Testis (tissue), 2 donors: Measurements from ENCODE around the gene PPP1R3E.

ENCODE experiments used
- CTCF ChIP-seq, 3 experiments: fragments of 450-650 bp in 2 of 3; fragments of 200-600 bp in 1 of 3; sonication (generic) in 1 of 3; IDR thresholded peaks; one replicate each; pipeline ENCODE4 v1.5.1; 2016 to 2019; ENCODE audit warnings: antibody characterized with exemption in 3 of 3, mild to moderate bottlenecking in 2 of 3, moderate library complexity in 1 of 3
- POLR2A ChIP-seq: fragments of 450-650 bp; IDR thresholded peaks from one replicate; pipeline ENCODE4 v1.6.1; 2017; ENCODE audit warnings: antibody characterized with exemption, mild to moderate bottlenecking, moderate library complexity

- TF ChIP-seq CTCF (IDR thresholded peaks at IDR 0.05) (no peak), POLR2A (no peak)
Measured at GRCh38 chr14:23248601-23249000, 54.1 kb downstream of the PPP1R3E start.
